ENCODE data around the gene TCOF1. TPM values are rescaled to one million over a fixed set of nuclear protein-coding genes. Genes with fewer than 3 reads are reported as not detected.

Gene TCOF1
- total RNA-seq, 2 donors from 2014 or later, result 23.4 to 47.0 TPM

DNA sequence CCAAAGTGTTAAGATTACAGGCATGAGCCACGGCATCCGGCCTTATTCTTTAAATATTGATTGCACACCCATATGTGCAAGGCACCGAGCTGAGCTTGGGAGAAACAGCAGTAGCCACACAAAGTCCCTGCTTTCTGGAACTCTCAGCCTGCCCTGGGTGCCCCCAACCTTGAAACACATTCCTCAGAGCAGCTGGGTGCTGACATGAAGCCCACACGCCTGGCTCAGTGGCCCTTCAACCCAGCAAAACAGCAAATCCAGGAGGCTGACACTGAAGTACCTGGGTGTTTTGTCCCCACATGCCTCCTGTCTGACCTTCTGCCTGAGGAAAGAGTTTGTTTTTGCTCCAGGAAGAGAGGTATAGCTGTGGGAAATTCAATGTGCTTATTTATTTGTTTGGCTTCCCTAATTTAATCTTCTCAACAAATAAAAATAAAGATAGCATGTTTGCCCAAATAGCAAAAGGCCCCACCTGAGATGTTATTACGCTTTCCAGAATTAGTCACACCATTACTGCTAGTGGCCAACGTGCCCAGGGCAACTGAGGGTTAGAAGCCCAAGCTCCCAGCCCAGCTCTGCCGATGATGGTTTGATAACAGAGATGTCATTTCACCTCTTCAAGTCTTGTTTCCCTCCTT, 13.4 kb upstream of the TCOF1 start:
- Histone ChIP-seq H3K4me3 (no peak overlapping the region), H3K9me3 (no peaks in the 10 kb centered on the region), H3K4me1 (ENCODE audit: control insufficient read depth in 1 of 2, low read depth in 2 of 2) (no peaks in the 10 kb centered on the region), H3K36me3 (no peaks in the 10 kb centered on the region), H3K27me3 (replicated peaks; ENCODE audit: insufficient read depth) (no peaks in the 10 kb centered on the region), H3K27ac (no peak overlapping the region)
- no peak for ATAC-seq (ENCODE audit: insufficient number of reproducible peaks, low FRiP score, low read depth)
- TF ChIP-seq, protein P1, sequence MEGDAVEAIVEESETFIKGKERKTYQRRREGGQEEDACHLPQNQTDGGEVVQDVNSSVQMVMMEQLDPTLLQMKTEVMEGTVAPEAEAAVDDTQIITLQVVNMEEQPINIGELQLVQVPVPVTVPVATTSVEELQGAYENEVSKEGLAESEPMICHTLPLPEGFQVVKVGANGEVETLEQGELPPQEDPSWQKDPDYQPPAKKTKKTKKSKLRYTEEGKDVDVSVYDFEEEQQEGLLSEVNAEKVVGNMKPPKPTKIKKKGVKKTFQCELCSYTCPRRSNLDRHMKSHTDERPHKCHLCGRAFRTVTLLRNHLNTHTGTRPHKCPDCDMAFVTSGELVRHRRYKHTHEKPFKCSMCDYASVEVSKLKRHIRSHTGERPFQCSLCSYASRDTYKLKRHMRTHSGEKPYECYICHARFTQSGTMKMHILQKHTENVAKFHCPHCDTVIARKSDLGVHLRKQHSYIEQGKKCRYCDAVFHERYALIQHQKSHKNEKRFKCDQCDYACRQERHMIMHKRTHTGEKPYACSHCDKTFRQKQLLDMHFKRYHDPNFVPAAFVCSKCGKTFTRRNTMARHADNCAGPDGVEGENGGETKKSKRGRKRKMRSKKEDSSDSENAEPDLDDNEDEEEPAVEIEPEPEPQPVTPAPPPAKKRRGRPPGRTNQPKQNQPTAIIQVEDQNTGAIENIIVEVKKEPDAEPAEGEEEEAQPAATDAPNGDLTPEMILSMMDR (IDR thresholded peaks at IDR 0.05), result no peak
- no peak for DNase-seq (ENCODE audit: low spot score)

- no peak for DNase-seq (ENCODE audit: low spot score)
- Histone ChIP-seq H3K36me3 (no peaks in the 10 kb centered on the region), H3K9me3 (no peaks in the 10 kb centered on the region), H3K4me1 (ENCODE audit: control insufficient read depth in 1 of 2, low read depth in 2 of 2) (no peaks in the 10 kb centered on the region), H3K4me3 (no peak overlapping the region), H3K27ac (no peak overlapping the region), H3K27me3 (replicated peaks; ENCODE audit: insufficient read depth) (no peaks in the 10 kb centered on the region)
- TF ChIP-seq, protein P1 (IDR thresholded peaks at IDR 0.05), result no peak
- no peak for ATAC-seq (ENCODE audit: insufficient number of reproducible peaks, low FRiP score, low read depth)
Measured at GRCh38 chr5:150345716-150346115, 11.8 kb upstream of the TCOF1 start.

DNA sequence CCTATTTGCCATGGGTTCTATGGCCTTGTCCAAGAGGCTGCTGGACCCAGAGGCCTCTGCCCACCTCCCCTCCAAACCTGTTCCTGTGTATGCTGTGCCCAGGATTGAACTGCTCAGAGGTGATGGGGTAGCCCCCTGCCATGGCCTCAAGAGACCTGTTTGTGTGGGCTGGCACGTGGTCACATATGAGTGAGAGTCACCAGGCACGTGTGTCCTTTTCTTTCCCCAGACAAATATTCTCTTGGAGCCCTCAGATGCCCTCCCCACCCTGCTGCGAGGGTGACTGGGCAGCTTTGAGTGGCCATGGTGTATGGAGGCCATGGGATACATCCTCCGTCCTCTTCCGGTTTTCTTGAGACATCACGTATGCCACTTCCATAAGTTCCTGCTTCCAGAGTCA, 10.9 kb upstream of the TCOF1 start:
- H3K4me3 ChIP-seq, result no peak overlapping the region
- H3K27ac ChIP-seq, result no peak overlapping the region
- TF ChIP-seq, protein P1 (IDR thresholded peaks at IDR 0.05), result no peak
- ATAC-seq (ENCODE audit: insufficient number of reproducible peaks, low FRiP score, low read depth), result no peak
- no peaks in the 10 kb centered on the region for H3K9me3 ChIP-seq
- DNase-seq (ENCODE audit: low spot score), result no peak
- no peaks in the 10 kb centered on the region for H3K27me3 ChIP-seq (replicated peaks; ENCODE audit: insufficient read depth)
- no peaks in the 10 kb centered on the region for H3K4me1 ChIP-seq (ENCODE audit: control insufficient read depth in 1 of 2, low read depth in 2 of 2)
- no peaks in the 10 kb centered on the region for H3K36me3 ChIP-seq

- H3K4me1 ChIP-seq (ENCODE audit: control insufficient read depth in 1 of 2, low read depth in 2 of 2), result no peaks in the 10 kb centered on the region
- ATAC-seq (ENCODE audit: insufficient number of reproducible peaks, low FRiP score, low read depth), result no peak
- H3K4me3 ChIP-seq, result no peak overlapping the region
- DNase-seq (ENCODE audit: low spot score), result no peak
- no peak overlapping the region for H3K27ac ChIP-seq
- TF ChIP-seq, protein P1 (IDR thresholded peaks at IDR 0.05), result no peak
- H3K36me3 ChIP-seq, result no peaks in the 10 kb centered on the region
- H3K27me3 ChIP-seq (replicated peaks; ENCODE audit: insufficient read depth), result no peaks in the 10 kb centered on the region
- no peaks in the 10 kb centered on the region for H3K9me3 ChIP-seq
Measured at GRCh38 chr5:150347003-150347402, 10.5 kb upstream of the TCOF1 start.

- TF ChIP-seq, protein P1 (IDR thresholded peaks at IDR 0.05), result no peak
- no peaks in the 10 kb centered on the region for H3K9me3 ChIP-seq
- ATAC-seq (ENCODE audit: insufficient number of reproducible peaks, low FRiP score, low read depth), result no peak
- no peak for DNase-seq (ENCODE audit: low spot score)
- H3K4me1 ChIP-seq (ENCODE audit: control insufficient read depth in 1 of 2, low read depth in 2 of 2), result no peaks in the 10 kb centered on the region
- no peak overlapping the region for H3K27ac ChIP-seq
- H3K27me3 ChIP-seq (replicated peaks; ENCODE audit: insufficient read depth), result no peaks in the 10 kb centered on the region
- no peak overlapping the region for H3K4me3 ChIP-seq
- no peaks in the 10 kb centered on the region for H3K36me3 ChIP-seq
Measured at GRCh38 chr5:150347451-150347850, 10.0 kb upstream of the TCOF1 start.

Measured in thoracic aorta (tissue), 2 donors.